Cortex of kidney (tissue), 1 donor: ENCODE measurements around the gene CLP1.

Experiments used
- DNase-seq: peaks from one replicate; lab custom pipeline; 2025; lab: John Stamatoyannopoulos, UW

The CLP1 gene

GRCh38 chr11:57657194-57658022 is at the start of gene CLP1:
Gene CLP1 (plus strand): TSS chr11:57657762. CDS start chr11:57659477, 1,715 bp downstream.
- DNase-seq, result peak; percentile 22

- no peak for DNase-seq
These were observed 47.4 kb upstream of the CLP1 start for GRCh38 chr11:57610170-57610569.

GRCh38 chr11:57614234-57614772 is 43.3 kb upstream of the CLP1 start:
- DNase-seq, result no peak

GRCh38 chr11:57615308-57615707 is 42.3 kb upstream of the CLP1 start:
- DNase-seq, result no peak

DNA sequence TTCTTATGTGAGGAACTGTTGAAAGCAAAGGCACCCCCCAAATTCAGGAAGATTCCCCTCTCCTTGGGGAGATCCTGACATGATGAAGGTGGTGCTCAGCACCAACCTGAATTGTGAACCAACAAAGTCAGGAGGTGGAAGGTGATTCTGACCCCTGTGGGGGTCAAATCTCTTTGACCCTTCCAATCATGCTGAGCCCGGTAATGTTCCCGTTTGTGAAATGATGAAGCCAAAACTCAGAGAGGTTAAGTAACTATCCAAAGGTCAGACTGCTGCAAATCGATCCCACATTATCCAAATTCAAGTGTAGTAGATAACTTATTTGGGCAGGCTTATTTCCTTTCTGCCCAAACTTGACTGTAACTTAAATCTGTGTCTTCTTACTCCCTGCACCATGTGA is 41.0 kb upstream of the CLP1 start:
- DNase-seq, result no peak

GRCh38 chr11:57618438-57618837 is 39.1 kb upstream of the CLP1 start:
- DNase-seq, result no peak

DNA sequence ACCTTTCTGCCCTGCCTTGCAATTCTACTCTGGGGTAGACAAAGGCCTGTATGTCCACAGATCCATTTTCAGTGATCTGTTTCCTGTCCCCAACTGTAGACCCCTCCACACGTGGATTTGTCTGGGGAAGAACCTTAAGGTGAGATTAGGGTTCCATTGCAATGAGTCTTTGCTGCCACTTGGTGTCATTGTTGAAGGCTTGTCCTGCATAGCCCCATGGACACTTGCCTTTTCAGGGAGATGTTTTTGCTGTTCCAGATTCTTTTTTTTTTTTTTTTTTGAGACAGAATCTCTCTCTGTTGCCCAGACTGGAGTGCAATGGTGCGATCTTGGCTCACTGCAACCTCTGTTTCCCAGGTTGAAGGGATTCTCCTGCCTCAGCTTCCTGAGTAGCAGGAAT is 38.2 kb upstream of the CLP1 start:
- DNase-seq, result no peak

DNA sequence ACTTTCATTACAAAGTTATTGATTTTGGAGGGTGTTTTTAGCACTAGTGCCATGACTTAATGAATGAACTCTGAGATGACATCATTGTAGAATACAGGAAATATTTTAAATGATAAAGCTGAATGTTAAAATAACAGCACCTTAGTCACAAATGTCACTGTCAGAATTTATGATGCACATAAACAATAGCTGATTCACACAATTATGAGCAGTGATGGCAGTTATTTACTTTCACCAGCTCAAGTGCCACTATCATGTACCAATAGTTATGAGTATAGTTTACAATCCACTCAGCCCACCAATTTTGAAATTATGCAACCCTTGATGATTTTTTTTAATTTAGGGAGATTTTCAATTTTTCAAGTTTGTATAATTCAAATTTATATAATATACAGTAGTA is 37.1 kb upstream of the CLP1 start:
- DNase-seq, result no peak

GRCh38 chr11:57622263-57622662 is 35.3 kb upstream of the CLP1 start:
- DNase-seq, result no peak

DNA sequence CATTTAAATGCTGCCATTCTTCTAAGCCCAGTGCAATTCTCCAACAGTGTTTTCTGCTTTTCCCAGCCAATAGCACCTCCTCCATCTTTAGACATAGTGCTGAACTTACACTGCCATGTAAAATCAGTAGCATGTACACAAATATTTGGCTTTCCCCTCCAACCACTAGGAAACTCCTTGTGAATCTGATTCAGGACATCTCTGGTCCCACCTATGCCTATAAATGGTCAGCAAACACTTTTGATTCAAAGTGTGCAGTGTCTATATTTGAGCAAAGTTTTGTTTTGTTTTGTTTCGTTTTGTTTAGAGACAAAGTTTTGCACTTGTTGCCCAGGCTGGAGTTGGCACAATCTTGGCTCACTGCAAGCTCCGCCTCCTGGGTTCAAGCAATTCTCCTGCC is 32.7 kb upstream of the CLP1 start:
- no peak for DNase-seq

GRCh38 chr11:57626895-57627294 is 30.7 kb upstream of the CLP1 start:
- DNase-seq, result no peak

DNA sequence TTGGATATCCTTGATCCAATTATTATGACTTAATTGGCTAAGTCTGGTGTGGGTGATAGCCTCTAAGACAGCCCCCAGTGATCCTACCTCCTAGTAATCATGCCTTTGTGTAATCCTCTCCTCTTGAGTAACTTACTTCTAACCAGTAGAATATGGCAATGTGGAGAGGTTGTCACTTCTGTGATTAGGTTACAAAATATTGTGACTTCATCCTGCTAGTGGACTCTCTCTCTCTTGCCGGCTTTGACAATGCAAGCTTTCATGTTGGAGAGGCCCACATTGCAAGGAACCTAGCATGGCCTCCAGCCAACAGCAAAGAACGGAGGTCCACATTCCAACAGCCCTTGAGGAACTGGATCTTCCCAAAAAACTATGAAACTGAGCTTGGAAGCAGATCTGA is 27.4 kb upstream of the CLP1 start:
- no peak for DNase-seq

- DNase-seq, result no peak
These were observed 25.4 kb upstream of the CLP1 start for GRCh38 chr11:57632116-57632515.

DNA sequence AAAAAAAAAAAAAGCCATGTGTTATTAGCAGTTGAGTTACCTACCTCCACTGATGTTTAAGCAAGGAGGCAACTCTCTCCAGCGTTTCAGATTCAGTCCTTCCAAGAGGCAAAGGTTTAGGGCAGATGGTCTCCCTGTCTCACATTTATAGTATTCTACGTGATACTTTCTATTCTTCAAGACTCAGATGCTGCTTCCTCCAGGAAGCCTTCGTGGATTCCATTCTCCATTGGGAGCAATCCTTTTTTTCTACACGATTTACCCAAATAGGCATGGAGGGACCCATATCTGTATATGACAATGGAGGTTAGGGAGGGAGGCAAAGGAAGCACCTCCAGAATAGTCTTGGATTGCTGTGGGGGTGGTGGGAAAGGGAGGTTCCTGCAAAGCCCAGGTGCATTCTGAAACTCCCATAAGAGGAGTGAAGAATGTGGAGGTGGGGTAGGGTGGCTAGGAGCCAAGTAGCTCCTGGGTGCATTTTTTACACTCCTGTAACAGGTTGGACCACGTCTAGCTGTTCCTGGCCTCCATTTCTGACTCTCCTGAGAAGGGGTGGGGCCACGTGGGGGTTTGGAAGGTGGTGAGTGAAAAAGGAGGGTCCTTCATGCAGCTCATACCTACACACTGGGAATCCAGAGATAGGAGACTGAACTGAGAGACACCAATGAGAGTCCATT is 24.0 kb upstream of the CLP1 start:
- DNase-seq, result no peak

DNA sequence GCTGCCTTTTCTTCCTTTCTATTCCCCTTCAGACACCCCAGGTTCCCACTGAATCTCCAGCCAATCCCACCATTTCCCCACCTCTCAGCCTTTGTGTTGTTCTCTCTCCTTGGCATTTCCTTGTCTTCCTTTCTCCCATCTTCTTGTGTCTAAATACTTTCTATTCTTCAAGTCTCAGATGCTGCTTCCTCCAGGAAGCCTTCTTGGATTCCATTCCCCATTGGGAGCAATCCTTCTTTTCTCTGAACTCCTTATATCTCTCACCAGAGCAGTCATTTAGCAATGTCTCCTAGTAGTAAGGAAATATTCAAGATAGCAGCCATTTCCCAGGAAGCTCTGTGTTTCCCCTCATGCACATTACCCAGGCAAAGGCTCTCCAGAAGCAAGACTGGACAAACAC is 23.3 kb upstream of the CLP1 start:
- DNase-seq, result no peak

DNA sequence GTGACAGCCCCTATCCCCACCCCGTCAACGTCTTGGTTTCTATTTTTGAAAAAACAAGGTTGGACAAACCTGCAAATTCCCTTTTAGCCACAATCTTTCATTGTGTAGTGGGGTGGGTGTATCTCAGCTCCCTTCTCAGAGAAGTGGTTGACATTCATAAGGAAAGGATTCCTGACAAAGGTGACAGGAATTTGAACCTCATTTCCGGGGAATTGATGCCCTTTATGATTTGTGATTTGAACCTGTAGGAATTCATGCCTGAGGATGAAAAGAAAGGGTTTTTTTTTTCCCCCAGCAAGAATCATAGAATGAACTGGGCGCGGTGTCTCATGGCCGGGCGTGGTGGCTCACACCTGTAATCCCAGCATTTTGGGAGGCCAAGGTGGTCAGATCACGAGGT is 22.3 kb upstream of the CLP1 start:
- no peak for DNase-seq

- no peak for DNase-seq
These were observed 19.9 kb upstream of the CLP1 start for GRCh38 chr11:57637626-57638004.

DNA sequence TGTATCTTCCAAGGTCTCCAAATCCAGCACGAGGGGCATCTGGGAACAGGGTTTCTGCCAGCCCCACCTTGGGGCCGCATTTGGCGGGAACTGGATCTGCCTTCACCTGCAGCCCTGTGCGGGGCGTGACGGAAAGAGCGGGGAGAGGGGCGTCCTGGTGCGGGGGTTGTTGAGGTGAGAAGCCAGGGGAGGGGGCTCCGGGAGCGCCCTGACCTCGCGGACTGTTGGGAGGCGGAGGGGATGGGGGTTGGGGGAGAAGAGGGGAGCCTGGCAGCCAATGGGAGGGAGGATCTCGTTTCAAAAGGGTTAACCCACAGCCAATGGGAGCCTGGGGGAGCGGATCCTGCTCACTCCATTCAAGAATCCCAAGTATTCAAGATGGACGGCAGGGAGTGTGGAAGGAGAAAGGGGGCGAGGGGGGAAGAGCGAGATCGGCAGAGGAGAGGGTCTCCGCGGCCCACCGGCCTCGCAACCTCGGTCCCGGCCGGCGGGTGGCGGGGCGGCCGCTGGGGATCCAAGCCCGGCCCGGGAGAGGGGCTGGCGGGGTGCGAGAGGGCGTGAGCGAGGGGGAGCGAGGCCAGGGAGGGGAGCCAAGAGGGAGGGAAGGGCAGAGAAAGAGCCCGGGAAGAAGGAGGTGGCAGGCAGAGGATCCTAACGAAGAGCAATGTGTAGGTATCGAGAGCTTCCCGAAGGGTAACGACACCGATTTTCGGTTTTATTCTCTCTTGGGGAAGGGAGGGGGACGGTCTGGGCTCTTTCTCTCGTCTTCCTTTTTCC is 19.4 kb upstream of the CLP1 start:
- DNase-seq, result no peak

GRCh38 chr11:57638811-57639320 is 18.7 kb upstream of the CLP1 start:
- no peak for DNase-seq

DNA sequence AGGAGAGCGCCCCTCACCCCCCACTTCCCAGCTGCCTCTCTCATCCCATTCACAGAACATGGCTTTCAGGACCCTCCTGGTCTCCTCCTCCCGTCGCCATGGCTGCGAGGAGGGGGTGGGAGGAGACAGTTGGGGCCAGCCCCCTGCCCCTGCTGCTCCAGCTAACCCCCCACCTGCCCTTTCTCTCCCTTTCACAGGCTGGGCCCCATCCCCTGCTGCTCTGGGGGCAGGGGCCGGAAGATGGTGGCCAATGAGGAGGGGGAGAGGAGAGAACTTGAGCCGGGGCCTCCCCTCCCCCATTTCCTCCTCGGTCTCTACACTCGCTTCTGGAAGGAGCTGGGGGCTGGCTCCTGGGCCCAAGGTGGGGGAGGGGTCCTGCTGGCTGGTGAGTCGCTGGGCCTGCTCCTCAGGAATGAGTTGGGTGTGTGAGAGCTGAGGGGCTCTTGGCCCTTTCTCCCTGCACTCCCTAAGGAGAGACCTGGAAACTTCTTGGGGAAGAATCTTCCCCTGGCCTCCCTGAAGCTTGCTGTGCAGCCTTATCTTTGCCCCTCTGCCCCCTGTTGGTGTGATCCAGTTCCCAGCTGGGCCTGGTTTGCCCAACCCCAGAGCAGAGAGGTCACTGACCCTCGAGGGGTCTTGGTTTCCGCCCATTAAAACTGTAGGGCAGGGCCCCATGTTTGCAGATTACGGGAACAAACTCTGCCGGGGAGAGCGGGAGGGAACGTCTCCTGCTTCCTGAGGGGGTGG is 18.1 kb upstream of the CLP1 start:
- no peak for DNase-seq

DNA sequence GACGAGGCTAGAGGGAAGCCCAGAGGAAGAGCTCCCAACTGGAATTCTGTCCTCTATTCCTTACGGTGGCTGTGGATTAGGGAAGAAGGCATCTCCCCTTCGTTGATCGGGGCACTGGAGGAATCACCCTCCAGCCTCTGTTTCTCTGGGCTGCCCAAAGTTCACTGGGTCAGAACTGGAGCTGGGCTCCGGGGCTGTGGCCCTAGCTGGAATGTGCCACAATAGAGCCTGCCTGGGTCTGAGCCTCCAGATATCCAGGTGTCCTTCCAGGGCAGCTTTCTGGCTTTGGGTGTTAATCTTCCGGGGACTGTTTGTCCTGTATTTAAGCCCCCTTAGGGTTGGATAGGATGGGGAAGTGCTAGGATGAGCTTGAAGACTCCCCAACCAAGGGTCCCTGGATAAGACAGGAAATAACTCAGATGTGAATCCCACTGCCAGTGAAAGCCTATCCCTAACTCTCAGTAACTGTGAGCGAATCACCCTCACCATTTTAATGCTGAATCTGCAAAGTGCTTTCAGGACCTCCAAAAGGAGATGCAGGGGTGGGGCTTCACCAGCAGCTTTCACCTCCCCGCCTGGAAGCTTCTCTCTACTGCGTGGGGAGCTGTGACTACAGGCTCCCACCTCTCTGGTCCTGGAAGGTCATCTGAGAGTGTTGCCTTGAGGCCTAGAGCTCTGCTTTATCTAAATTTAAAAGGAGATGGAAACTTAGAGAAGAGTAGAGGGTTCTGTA is 17.3 kb upstream of the CLP1 start:
- DNase-seq, result no peak
